Large intestine (tissue), 12 donors: ENCODE data around the gene REX1BD. TPM values are rescaled to one million over a fixed set of nuclear protein-coding genes. Genes with fewer than 3 reads are reported as not detected.
"Not testable (repeated sequence)": the region's sequence is repeated elsewhere in the genome, so short reads cannot be mapped to it uniquely, and the experiment has no call there.

Experiments
- DNase-seq, 2 donors: peaks; one replicate each; pipeline versions ENCODE4 v3.0.0 to v3.0.0-alpha.2; 2013
- H3K27ac ChIP-seq: one replicate; pipeline ENCODE4 v1.5.1; 2013; ENCODE audit warnings: low read length
- H3K27me3 ChIP-seq: 2 replicates; pipeline ENCODE4 v1.6.1; 2013; ENCODE audit warnings: low read length; ENCODE audit not compliant: control insufficient read depth, insufficient read depth
- H3K36me3 ChIP-seq: 2 replicates; pipeline ENCODE4 v1.6.1; 2013; ENCODE audit warnings: low read length; ENCODE audit not compliant: control insufficient read depth, insufficient read depth
- H3K4me1 ChIP-seq: one replicate; pipeline ENCODE4 v1.6.1; 2013; ENCODE audit warnings: low read length; ENCODE audit not compliant: control insufficient read depth, insufficient read depth
- H3K4me3 ChIP-seq: one replicate; pipeline ENCODE4 v1.5.1; 2013; ENCODE audit warnings: low read length
- H3K9me3 ChIP-seq: one replicate; pipeline ENCODE4 v1.6.1; 2013; ENCODE audit warnings: mild to moderate bottlenecking, low read depth, low read length, moderate library complexity; ENCODE audit not compliant: control insufficient read depth
- WGBS: methylation state at CpG from one replicate; pipeline ENCODE4 v1.1.5; 2013; ENCODE audit warnings: low lambda C conversion rate; ENCODE audit not compliant: insufficient coverage; 5-methylcytosine and 5-hydroxymethylcytosine counted together
- long read RNA-seq, 11 donors: transcript quantifications; one replicate each; lab custom pipeline, GENCODE V29; 2026
- polyA plus RNA-seq: library from polyadenylated mRNA; unstranded; fragments of 120-200 nt; gene quantifications from one replicate; pipeline ENCODE4 v1.2.1, GENCODE V29; 2013

The REX1BD gene
- 47.2 TPM for polyA plus RNA-seq
- long read RNA-seq, donor 1, transcript REX1BD-201 (5 exons, 839 nt), result minor isoform, 8 of 49 reads
- long read RNA-seq, donor 1, transcript REX1BD-202 (5 exons, 702 nt), result major isoform, 9 of 49 reads
- long read RNA-seq, donor 1, transcript REX1BD-203 (1 exons, 2,465 nt), result minor isoform, 5 of 49 reads
- long read RNA-seq, donor 1, transcript REX1BD-205 (4 exons, 1,081 nt), result minor isoform, 6 of 49 reads
- long read RNA-seq, donor 1, partial matches to known transcripts, result 19 of 49 reads
- long read RNA-seq, donor 1, other reads (novel, unspliced or antisense), result 0 of 49 reads
- long read RNA-seq, donor 2, transcript REX1BD-201 (5 exons, 839 nt), result major isoform, 24 of 74 reads
- long read RNA-seq, donor 2, transcript REX1BD-202 (5 exons, 702 nt), result minor isoform, 7 of 74 reads
- long read RNA-seq, donor 2, transcript REX1BD-203 (1 exons, 2,465 nt), result minor isoform, 13 of 74 reads
- long read RNA-seq, donor 2, partial matches to known transcripts, result 28 of 74 reads
- long read RNA-seq, donor 2, other reads (novel, unspliced or antisense), result 0 of 74 reads
- long read RNA-seq, donor 3, result 0 reads
- long read RNA-seq, donor 4, partial matches to known transcripts, result 0 of 7 reads
- long read RNA-seq, donor 4, other reads (novel, unspliced or antisense), result 0 of 7 reads
- long read RNA-seq, donor 5, transcript REX1BD-202 (5 exons, 702 nt), result minor isoform, 5 of 40 reads
- long read RNA-seq, donor 5, transcript REX1BD-201 (5 exons, 839 nt), result major isoform, 9 of 40 reads
- long read RNA-seq, donor 5, transcript REX1BD-203 (1 exons, 2,465 nt), result minor isoform, 7 of 40 reads
- long read RNA-seq, donor 5, transcript REX1BD-205 (4 exons, 1,081 nt), result minor isoform, 5 of 40 reads
- long read RNA-seq, donor 5, partial matches to known transcripts, result 14 of 40 reads
- long read RNA-seq, donor 5, other reads (novel, unspliced or antisense), result 0 of 40 reads
- long read RNA-seq, donor 6, transcript REX1BD-203 (1 exons, 2,465 nt), result minor isoform, 17 of 80 reads
- long read RNA-seq, donor 6, transcript REX1BD-201 (5 exons, 839 nt), result major isoform, 19 of 80 reads
- long read RNA-seq, donor 6, transcript REX1BD-205 (4 exons, 1,081 nt), result minor isoform, 13 of 80 reads
- long read RNA-seq, donor 6, transcript REX1BD-202 (5 exons, 702 nt), result minor isoform, 12 of 80 reads
- long read RNA-seq, donor 6, partial matches to known transcripts, result 18 of 80 reads
- long read RNA-seq, donor 6, other reads (novel, unspliced or antisense), result 0 of 80 reads
- long read RNA-seq, donor 7, transcript REX1BD-203 (1 exons, 2,465 nt), result minor isoform, 5 of 19 reads
- long read RNA-seq, donor 7, transcript REX1BD-201 (5 exons, 839 nt), result major isoform, 7 of 19 reads
- long read RNA-seq, donor 7, partial matches to known transcripts, result 0 of 19 reads
- long read RNA-seq, donor 7, other reads (novel, unspliced or antisense), result 0 of 19 reads
- long read RNA-seq, donor 8, transcript REX1BD-205 (4 exons, 1,081 nt), result minor isoform, 12 of 60 reads
- long read RNA-seq, donor 8, transcript REX1BD-201 (5 exons, 839 nt), result major isoform, 23 of 60 reads
- long read RNA-seq, donor 8, transcript REX1BD-202 (5 exons, 702 nt), result minor isoform, 6 of 60 reads
- long read RNA-seq, donor 8, transcript REX1BD-203 (1 exons, 2,465 nt), result minor isoform, 5 of 60 reads
- long read RNA-seq, donor 8, partial matches to known transcripts, result 13 of 60 reads
- long read RNA-seq, donor 8, other reads (novel, unspliced or antisense), result 0 of 60 reads
- long read RNA-seq, donor 9, transcript REX1BD-203 (1 exons, 2,465 nt), result minor isoform, 5 of 53 reads
- long read RNA-seq, donor 9, transcript REX1BD-202 (5 exons, 702 nt), result minor isoform, 5 of 53 reads
- long read RNA-seq, donor 9, transcript REX1BD-201 (5 exons, 839 nt), result major isoform, 16 of 53 reads
- long read RNA-seq, donor 9, transcript REX1BD-205 (4 exons, 1,081 nt), result minor isoform, 7 of 53 reads
- long read RNA-seq, donor 9, partial matches to known transcripts, result 19 of 53 reads
- long read RNA-seq, donor 9, other reads (novel, unspliced or antisense), result 0 of 53 reads
- long read RNA-seq, donor 10, transcript REX1BD-201 (5 exons, 839 nt), result major isoform, 22 of 66 reads
- long read RNA-seq, donor 10, transcript REX1BD-202 (5 exons, 702 nt), result minor isoform, 11 of 66 reads
- long read RNA-seq, donor 10, transcript REX1BD-205 (4 exons, 1,081 nt), result minor isoform, 13 of 66 reads
- long read RNA-seq, donor 10, partial matches to known transcripts, result 17 of 66 reads
- long read RNA-seq, donor 10, other reads (novel, unspliced or antisense), result 0 of 66 reads
- long read RNA-seq, donor 11, transcript REX1BD-201 (5 exons, 839 nt), result major isoform, 9 of 35 reads
- long read RNA-seq, donor 11, transcript REX1BD-205 (4 exons, 1,081 nt), result minor isoform, 8 of 35 reads
- long read RNA-seq, donor 11, partial matches to known transcripts, result 11 of 35 reads
- long read RNA-seq, donor 11, other reads (novel, unspliced or antisense), result 0 of 35 reads

- Histone ChIP-seq H3K4me1 (peaks cover 20% of the 10 kb centered on the region), H3K27me3 (peaks cover 4% of the 10 kb centered on the region), H3K4me3 (peak within 1 kb of the TSS; percentile 59), H3K36me3 (peaks cover 10% of the 10 kb centered on the region), H3K9me3 (no peaks in the 10 kb centered on the region), H3K27ac (peak within 1 kb of the TSS; percentile 89)
- WGBS, result no CpG with 5 or more reads among the region's 72 CpGs
- peak; percentile 74 to 86 for DNase-seq
Observed at GRCh38 chr19:18588611-18589379, at the start of gene REX1BD. Gene REX1BD (plus strand): TSS chr19:18588798. CDS start chr19:18588802, 4 bp downstream.

- H3K36me3 ChIP-seq, result peaks cover 50% of the 10 kb centered on the region
- no peaks in the 10 kb centered on the region for H3K27me3 ChIP-seq
- DNase-seq, result no peak
- no peak overlapping the region for H3K4me3 ChIP-seq
- H3K27ac ChIP-seq, result no peak overlapping the region
- H3K9me3 ChIP-seq, result no peaks in the 10 kb centered on the region
- peaks cover 4% of the 10 kb centered on the region for H3K4me1 ChIP-seq
- no CpG with 5 or more reads among the region's 19 CpGs for WGBS
Observed at GRCh38 chr19:18539372-18539771, 49.2 kb upstream of the REX1BD start.

GRCh38 chr19:18540200-18540599 is 48.4 kb upstream of the REX1BD start:
- H3K9me3 ChIP-seq, DNase-seq, H3K4me1 ChIP-seq, H3K27ac ChIP-seq, H3K4me3 ChIP-seq, H3K27me3 ChIP-seq: not testable (repeated sequence)
- H3K36me3 ChIP-seq, result peaks cover 47% of the 10 kb centered on the region
- WGBS, result no CpG with 5 or more reads among the region's 1 CpG

- Histone ChIP-seq H3K4me3 (no peak overlapping the region), H3K4me1 (peaks cover 4% of the 10 kb centered on the region), H3K9me3 (no peaks in the 10 kb centered on the region), H3K36me3 (peaks cover 37% of the 10 kb centered on the region), H3K27ac (no peak overlapping the region), H3K27me3 (no peaks in the 10 kb centered on the region)
- no CpG with 5 or more reads among the region's 21 CpGs for WGBS
- no peak for DNase-seq
Observed at GRCh38 chr19:18541258-18541991, 47.2 kb upstream of the REX1BD start.

GRCh38 chr19:18541992-18542940 is 46.3 kb upstream of the REX1BD start:
- no peaks in the 10 kb centered on the region for H3K9me3 ChIP-seq
- no peak for DNase-seq
- peaks cover 4% of the 10 kb centered on the region for H3K4me1 ChIP-seq
- peaks cover 30% of the 10 kb centered on the region for H3K36me3 ChIP-seq
- H3K27me3 ChIP-seq, result no peaks in the 10 kb centered on the region
- peak overlapping the region; percentile 68 for H3K4me3 ChIP-seq
- WGBS, result 20% methylated on average over 1 of the region's 11 CpGs
- peak overlapping the region; percentile 51 for H3K27ac ChIP-seq

- H3K4me1 ChIP-seq, result peaks cover 4% of the 10 kb centered on the region
- peak within 1 kb of the TSS; percentile 68 for H3K4me3 ChIP-seq
- peak; percentile 89 to 90 for DNase-seq
- no CpG with 5 or more reads among the region's 86 CpGs for WGBS
- no peaks in the 10 kb centered on the region for H3K9me3 ChIP-seq
- peak within 1 kb of the TSS; percentile 51 for H3K27ac ChIP-seq
- H3K27me3 ChIP-seq, result no peaks in the 10 kb centered on the region
- H3K36me3 ChIP-seq, result peaks cover 23% of the 10 kb centered on the region
Observed at GRCh38 chr19:18542941-18543813, 45.4 kb upstream of the REX1BD start, which contains the start of gene FKBP8. Gene FKBP8 (minus strand): TSS chr19:18543573. CDS start chr19:18541970, 1,603 bp downstream.
